ENCODE results near the gene POLE. TPM values are rescaled to one million over a fixed set of nuclear protein-coding genes. Genes with fewer than 3 reads are reported as not detected.

POLE gene
- total and polyA plus RNA-seq, 10 of the 15 experiments (the other 5 are each of a cell fraction or from before 2014, with no cell fraction given) = 2.3 to 103 (median 37.1) TPM

DNA sequence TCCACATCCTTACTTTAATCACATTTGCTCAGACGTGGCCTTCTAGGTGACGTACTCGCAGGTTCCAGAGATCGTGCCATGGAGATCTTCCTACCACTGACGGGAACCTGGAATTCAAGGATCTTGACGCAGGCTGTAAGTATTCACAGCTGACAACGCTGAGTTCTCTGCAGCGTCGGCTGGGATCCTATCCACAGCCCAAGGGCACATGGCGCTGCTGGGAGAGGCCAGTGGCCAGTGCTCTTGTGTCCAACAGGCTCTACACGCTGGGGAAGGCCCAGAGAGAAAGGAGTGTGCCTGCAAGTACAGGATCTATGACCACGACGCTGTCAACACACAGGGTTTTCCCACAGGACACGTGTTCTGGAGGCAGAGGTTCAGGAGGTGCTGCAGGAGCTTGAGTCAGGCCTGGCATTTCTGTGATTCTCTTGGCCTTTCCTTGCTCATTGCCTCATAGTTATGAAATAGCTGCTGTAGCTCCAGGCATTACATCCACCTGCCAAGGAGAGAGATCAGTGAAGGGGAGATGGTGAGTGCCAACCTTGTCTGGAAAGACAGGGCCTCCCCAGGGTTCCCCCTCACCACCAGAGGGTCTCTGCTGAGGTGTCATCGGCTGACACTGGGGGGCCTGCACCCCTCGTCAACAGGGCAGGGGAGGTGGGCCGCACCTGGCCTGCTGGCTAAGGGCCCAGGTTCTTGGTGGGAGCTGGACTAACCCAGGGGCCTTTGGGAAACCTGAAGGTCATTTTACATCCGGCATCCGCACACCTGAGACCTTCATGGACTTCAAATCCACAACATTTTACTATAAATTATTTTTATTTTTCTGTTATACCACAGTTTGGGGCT, 98.1 kb downstream of the POLE start (continued):
- TF ChIP-seq, protein P1, sequence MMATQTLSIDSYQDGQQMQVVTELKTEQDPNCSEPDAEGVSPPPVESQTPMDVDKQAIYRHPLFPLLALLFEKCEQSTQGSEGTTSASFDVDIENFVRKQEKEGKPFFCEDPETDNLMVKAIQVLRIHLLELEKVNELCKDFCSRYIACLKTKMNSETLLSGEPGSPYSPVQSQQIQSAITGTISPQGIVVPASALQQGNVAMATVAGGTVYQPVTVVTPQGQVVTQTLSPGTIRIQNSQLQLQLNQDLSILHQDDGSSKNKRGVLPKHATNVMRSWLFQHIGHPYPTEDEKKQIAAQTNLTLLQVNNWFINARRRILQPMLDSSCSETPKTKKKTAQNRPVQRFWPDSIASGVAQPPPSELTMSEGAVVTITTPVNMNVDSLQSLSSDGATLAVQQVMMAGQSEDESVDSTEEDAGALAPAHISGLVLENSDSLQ (IDR thresholded peaks at IDR 0.05) = no peak
- TF ChIP-seq KDM1A (IDR thresholded peaks at IDR 0.05; ENCODE audit: borderline replicate concordance) = no peak
- no peak for TF ChIP-seq RBBP5 (conservative IDR thresholded peaks at IDR 0.05)
- TF ChIP-seq SMC3 (IDR thresholded peaks at IDR 0.05; ENCODE audit: borderline replicate concordance, low read length) = no peak

DNA sequence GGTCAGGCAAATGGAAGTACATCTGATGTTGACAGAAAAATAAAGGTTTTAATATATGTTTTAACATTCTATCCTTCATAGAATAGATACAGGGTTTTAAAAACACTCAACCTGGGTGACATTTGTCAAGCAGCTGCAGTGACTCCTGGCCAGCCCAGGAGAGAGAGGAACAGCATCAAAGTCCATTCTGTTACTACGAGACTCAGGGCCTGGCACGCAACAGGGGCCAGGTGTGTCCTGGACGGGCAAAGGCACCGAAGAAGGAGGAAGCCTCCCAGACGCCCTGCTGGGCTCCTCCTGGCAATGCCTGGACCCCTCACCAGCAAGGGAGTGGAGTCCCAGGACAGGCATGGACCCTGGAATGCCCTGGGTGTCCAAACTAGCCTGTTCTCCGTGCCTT, 98.8 kb downstream of the POLE start:
- FAIRE-seq (no peak), DNase-seq (ENCODE audit: low read depth, low spot score) (no peak), ATAC-seq (no peak; the same call in 2 of the 3 replicates)
- no peaks in the 10 kb centered on the region for H3K36me3 ChIP-seq (ENCODE audit: control insufficient read depth in 2 of 2, insufficient read depth in 2 of 2, low read length in 1 of 2)
- RAD21 ChIA-PET (ENCODE audit: unreplicated experiment) = no interaction called here
- no peaks in the 10 kb centered on the region for H3K9me3 ChIP-seq (replicated peaks; ENCODE audit: control insufficient read depth, insufficient read depth, low read length)
- POLR2A ChIA-PET = no interaction called here
- no peak overlapping the region for H2AFZ ChIP-seq (ENCODE audit: control insufficient read depth, low read depth, low read length)
- no peaks in the 10 kb centered on the region for H3K4me1 ChIP-seq (ENCODE audit: control insufficient read depth, insufficient read depth, low read length)
- WGBS (ENCODE audit: insufficient coverage, insufficient replicate concordance, low lambda C conversion rate, missing lambda C conversion rate) = 67% methylated on average over 6 of the region's 6 CpGs
- TF ChIP-seq POLR2A (IDR thresholded peaks at IDR 0.05; ENCODE audit: low read depth, low read length) (no peak), HDAC2 (IDR thresholded peaks at IDR 0.05) (no peak), HCFC1 (IDR thresholded peaks at IDR 0.05; ENCODE audit: low read length) (no peak), TBL1XR1 (IDR thresholded peaks at IDR 0.05; ENCODE audit: low read depth, low read length) (no peak), SMARCA5 (IDR thresholded peaks at IDR 0.05) (no peak), RELA (IDR thresholded peaks at IDR 0.05; ENCODE audit: borderline replicate concordance, partially characterized antibody) (no peak), KLF5 (IDR thresholded peaks at IDR 0.05; ENCODE audit: partially characterized antibody) (no peak), ZNF217 (IDR thresholded peaks at IDR 0.05) (no peak)
- TF ChIP-seq, protein P2, sequence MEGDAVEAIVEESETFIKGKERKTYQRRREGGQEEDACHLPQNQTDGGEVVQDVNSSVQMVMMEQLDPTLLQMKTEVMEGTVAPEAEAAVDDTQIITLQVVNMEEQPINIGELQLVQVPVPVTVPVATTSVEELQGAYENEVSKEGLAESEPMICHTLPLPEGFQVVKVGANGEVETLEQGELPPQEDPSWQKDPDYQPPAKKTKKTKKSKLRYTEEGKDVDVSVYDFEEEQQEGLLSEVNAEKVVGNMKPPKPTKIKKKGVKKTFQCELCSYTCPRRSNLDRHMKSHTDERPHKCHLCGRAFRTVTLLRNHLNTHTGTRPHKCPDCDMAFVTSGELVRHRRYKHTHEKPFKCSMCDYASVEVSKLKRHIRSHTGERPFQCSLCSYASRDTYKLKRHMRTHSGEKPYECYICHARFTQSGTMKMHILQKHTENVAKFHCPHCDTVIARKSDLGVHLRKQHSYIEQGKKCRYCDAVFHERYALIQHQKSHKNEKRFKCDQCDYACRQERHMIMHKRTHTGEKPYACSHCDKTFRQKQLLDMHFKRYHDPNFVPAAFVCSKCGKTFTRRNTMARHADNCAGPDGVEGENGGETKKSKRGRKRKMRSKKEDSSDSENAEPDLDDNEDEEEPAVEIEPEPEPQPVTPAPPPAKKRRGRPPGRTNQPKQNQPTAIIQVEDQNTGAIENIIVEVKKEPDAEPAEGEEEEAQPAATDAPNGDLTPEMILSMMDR (IDR thresholded peaks at IDR 0.05 in 2 of 3, conservative IDR thresholded peaks at IDR 0.05 in 1 of 3; ENCODE audit: control insufficient read depth in 2 of 3, extremely low read depth in 1 of 3, insufficient read depth in 1 of 3, low read depth in 3 of 3, low read length in 3 of 3) = no peak
- TF ChIP-seq, protein P3, sequence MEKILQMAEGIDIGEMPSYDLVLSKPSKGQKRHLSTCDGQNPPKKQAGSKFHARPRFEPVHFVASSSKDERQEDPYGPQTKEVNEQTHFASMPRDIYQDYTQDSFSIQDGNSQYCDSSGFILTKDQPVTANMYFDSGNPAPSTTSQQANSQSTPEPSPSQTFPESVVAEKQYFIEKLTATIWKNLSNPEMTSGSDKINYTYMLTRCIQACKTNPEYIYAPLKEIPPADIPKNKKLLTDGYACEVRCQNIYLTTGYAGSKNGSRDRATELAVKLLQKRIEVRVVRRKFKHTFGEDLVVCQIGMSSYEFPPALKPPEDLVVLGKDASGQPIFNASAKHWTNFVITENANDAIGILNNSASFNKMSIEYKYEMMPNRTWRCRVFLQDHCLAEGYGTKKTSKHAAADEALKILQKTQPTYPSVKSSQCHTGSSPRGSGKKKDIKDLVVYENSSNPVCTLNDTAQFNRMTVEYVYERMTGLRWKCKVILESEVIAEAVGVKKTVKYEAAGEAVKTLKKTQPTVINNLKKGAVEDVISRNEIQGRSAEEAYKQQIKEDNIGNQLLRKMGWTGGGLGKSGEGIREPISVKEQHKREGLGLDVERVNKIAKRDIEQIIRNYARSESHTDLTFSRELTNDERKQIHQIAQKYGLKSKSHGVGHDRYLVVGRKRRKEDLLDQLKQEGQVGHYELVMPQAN (conservative IDR thresholded peaks at IDR 0.05) = no peak
- H3K4me3 ChIP-seq = no peak overlapping the region
- in situ Hi-C loops (cut with MboI) (no loop called here), intact Hi-C loops (cut with micrococcal nuclease; ENCODE audit: unreplicated experiment) (no loop called here)
- no peaks in the 10 kb centered on the region for H3K79me2 ChIP-seq (ENCODE audit: control insufficient read depth, insufficient read depth, low read length)
- CTCF ChIA-PET = no interaction called here
- no peaks in the 10 kb centered on the region for H4K20me1 ChIP-seq (ENCODE audit: control insufficient read depth, insufficient read depth)
- H3K27me3 ChIP-seq (replicated peaks in 1 of 2; ENCODE audit: control insufficient read depth in 2 of 2, insufficient read depth in 2 of 2, low read length in 1 of 2) = no peaks in the 10 kb centered on the region
- H3K4me2 ChIP-seq (ENCODE audit: control insufficient read depth, insufficient read depth) = no peak overlapping the region
- BruUV-seq (replicated peaks) = no TSS peak
- no peak overlapping the region for H3K27ac ChIP-seq (ENCODE audit: control insufficient read depth, insufficient read depth)
- no peak overlapping the region for H3K9ac ChIP-seq (ENCODE audit: control insufficient read depth, insufficient read depth, low read length)
- SMC1A ChIA-PET (ENCODE audit: uncharacterized antibody, unreplicated experiment) = no interaction called here

Data from GM12878 (cell line).